Measurements from ENCODE around the gene ARHGEF1.
A peak's percentile ranks its signal among the peaks of the same experiment; 100 is the strongest.

Gene ARHGEF1

GRCh38 chr19:41886761-41887710 is 4.1 kb downstream of the ARHGEF1 start:
- DNase-seq = peak; percentile 56

GRCh38 chr19:41887711-41888382 is 4.9 kb downstream of the ARHGEF1 start:
- DNase-seq = peak; percentile 88

DNA sequence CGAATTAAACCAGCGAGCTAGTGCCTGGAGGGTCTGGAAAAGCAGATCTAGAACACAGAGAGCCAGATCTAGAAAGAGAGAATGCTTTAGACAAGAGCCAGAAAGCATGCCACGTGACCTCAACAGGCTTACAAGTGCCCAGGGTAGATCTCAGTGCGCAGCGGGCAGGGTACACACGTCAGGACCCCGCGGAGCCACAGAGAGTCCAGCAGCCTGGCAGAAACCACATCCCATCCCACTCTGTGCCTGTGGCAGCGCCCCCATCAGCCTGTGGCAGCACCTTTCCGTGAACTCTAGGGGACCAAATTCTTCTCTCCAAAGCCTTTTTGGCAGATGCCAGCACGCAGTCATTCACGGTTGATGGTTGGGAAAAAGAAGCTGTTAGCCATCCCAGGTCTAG is 5.9 kb downstream of the ARHGEF1 start:
- no peak for DNase-seq

- no peak for DNase-seq
Observed at GRCh38 chr19:41889896-41890295, 6.9 kb downstream of the ARHGEF1 start.

GRCh38 chr19:41890936-41891335 is 8.0 kb downstream of the ARHGEF1 start:
- no peak for DNase-seq

GRCh38 chr19:41892173-41892902 is 9.4 kb downstream of the ARHGEF1 start:
- no peak for DNase-seq

- no peak for DNase-seq
Observed at GRCh38 chr19:41893899-41894298, 10.9 kb downstream of the ARHGEF1 start.

DNA sequence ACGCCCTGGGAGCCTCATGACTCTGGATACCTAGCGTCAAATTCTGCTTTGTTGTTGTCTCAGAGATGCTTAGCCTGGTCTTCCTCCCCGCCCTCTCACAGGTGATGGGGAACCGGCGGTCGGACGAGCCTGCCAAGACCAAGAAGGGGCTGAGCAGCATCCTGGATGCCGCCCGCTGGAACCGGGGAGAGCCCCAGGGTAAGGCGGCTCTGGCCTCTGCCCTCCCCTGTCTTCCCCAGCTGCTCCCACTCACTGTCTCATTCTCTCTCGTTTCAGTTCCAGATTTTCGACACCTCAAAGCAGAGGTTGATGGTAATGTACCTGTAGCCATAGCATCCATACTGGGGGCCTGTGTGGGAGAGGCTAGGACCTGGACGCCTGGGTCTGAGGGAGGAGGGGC is 11.4 kb downstream of the ARHGEF1 start:
- DNase-seq = no peak

GRCh38 chr19:41895745-41896580 is 13.0 kb downstream of the ARHGEF1 start:
- DNase-seq = no peak

- DNase-seq = no peak
Observed at GRCh38 chr19:41896581-41896942, 13.6 kb downstream of the ARHGEF1 start.

- no peak for DNase-seq
Observed at GRCh38 chr19:41897181-41897580, 14.2 kb downstream of the ARHGEF1 start.

GRCh38 chr19:41897820-41898219 is 14.8 kb downstream of the ARHGEF1 start:
- no peak for DNase-seq

DNA sequence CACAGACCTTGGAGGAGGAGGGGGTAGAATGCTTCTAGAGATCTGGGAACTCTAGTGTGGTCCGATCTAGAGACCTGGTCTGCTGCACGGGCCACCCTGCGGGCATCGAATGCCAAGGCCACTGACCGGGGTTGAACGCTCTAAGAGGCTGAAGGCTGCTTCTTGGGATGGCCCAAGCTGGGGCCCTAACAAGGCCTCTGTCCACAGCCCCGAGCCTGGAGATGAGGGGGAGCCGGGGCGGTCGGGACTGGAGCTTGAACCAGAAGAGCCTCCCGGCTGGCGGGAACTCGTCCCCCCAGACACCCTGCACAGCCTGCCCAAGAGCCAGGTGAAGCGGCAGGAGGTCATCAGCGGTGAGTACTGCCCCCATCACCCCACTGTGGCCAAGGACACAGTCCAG is 15.3 kb downstream of the ARHGEF1 start:
- DNase-seq = no peak

DNA sequence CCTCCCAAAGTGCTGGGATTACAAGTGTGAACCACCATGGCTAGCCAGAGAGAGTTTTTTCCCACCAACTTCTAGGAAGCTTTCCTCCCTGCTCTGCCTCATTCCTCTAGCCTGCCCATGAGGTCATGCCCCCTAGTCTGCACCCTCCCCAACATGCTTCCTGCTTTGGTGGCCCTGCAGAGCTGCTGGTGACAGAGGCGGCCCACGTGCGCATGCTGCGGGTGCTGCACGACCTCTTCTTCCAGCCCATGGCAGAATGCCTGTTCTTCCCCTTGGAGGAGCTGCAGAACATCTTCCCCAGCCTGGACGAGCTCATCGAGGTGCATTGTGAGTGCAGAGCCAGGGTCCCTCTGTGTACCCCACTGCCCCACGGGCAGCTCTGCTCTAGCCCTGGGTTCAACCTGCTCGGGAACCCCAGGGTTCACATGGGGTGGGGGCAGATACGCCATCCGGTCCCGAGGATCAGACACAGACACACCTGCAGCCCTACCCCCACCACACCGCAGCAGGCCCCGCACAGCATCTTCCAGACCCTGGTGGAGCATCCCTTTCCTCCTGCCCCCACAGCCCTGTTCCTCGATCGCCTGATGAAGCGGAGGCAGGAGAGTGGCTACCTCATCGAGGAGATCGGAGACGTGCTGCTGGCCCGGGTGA is 18.9 kb downstream of the ARHGEF1 start:
- DNase-seq = no peak

DNA sequence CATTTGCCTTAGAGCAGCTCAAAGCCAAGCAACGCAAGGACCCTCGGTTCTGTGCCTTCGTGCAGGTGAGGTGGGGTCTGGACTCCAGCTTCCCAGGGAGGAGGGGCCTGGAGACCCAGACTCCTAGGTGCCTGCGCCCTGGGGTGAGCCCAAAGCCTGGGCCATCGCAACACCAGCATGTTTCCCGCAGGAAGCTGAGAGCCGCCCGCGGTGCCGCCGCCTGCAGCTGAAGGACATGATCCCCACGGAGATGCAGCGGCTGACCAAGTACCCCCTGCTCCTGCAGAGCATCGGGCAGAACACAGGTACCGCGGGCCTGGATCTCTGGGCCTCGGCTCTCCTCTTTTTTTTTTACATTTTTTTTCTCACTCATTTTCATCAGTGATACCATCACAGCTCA is 19.6 kb downstream of the ARHGEF1 start:
- no peak for DNase-seq

DNA sequence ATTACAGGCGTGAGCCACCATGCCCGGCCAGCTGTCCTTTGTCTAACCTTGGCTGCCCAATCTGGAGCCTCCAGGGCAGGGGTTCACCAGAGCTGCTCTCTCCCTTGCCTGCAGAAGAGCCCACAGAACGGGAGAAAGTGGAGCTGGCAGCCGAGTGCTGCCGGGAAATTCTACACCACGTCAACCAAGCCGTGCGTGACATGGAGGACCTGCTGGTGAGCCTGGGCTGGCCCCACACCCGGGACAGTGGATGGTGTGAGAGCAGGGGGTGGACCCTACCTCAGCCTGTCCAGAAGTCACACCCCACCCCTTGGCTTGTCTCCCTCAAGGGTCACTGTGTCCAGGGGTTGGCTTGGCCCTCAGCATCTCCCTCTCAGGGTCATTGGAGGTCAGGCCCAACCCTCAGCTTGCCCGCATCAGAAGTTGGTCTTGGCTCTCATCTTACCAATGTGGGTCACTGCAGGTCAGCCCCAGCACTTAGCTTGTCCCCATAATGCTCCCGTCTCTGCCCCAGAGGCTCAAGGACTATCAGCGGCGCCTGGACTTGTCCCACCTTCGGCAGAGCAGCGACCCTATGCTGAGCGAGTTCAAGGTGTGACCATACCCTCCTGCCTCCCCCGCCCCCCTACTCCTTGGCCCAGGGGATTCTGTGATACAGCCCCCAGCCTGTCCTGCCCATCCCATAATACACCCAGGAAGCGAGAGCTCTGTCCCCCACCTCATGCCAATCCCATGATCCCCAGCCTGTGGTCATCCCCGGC is 20.4 kb downstream of the ARHGEF1 start:
- DNase-seq = no peak

GRCh38 chr19:41904118-41904870 is 21.3 kb downstream of the ARHGEF1 start:
- DNase-seq = no peak

- DNase-seq = no peak
Observed at GRCh38 chr19:41905273-41906002, 22.5 kb downstream of the ARHGEF1 start.

DNA sequence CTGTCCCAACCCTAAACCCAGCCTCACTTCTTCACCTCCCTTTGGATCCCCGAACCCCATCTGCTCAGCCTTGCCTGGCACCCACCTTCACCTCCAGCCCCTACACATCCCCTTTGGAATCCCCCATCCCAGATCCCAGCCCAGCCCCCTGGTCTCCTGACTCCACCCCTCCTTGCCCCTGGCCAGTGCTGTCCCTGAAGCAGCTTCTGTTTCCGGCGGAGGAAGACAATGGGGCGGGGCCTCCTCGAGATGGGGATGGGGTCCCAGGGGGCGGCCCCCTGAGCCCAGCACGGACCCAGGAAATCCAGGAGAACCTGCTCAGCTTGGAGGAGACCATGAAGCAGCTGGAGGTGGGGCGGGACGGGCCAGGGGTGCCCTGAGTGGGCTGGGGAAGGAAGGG is 23.3 kb downstream of the ARHGEF1 start:
- DNase-seq = no peak
